Erythroblast (primary cell): ENCODE data around the gene STX10.

ENCODE experiments used
- GATA1 ChIP-seq: IDR thresholded peaks from 2 replicates; pipeline ENCODE4 v1.6.1; 2011; ENCODE audit warnings: low read depth, mild to moderate bottlenecking, control low read depth, low read length, moderate library complexity
- POLR2A ChIP-seq: IDR thresholded peaks from 2 replicates; pipeline ENCODE4 v1.6.1; 2011; ENCODE audit warnings: mild to moderate bottlenecking, low read length

DNA sequence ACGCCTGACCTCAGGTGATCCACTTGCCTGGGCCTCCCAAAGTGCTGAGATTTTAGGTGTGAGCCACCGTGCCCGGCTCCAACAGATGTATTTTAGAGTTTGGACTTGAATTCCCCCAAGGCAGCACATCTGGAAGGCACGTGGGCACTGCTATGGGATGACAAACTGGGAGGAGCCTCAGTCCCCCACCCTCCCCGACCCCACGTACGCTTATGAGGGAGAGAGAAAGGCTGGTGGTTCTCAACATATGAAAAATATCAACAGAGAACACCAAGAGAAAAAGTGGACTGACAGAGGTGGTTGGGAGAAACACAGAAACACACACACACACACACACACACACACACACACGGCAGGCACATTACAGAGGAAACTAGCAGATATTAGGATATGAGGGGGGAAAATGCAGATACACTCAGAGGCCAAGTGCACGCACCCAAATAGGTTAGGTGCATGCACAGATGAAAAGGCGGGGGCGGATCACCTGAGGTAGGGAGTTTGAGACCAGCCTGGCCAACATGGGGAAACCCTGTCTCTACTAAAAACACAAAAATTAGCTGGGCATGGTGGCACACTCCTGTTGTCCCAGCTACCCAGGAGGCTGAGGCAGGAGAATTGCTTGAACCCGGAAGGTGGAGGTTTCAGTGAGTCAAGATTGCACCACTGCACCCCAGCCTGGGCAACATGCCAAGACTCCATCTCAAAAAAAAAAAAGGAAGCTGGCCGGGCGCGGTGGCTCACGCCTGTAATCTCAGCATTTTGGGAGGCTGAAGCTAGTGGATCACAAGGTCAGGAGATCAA lies 3.2 kb downstream of the STX10 start:
- no peak for TF ChIP-seq POLR2A
- no peak for TF ChIP-seq GATA1
